Type B pancreatic cell (in vitro differentiated cells): ENCODE measurements around the gene POU2AF1. TPM values are rescaled to one million over a fixed set of nuclear protein-coding genes. Genes with fewer than 3 reads are reported as not detected.
"Not testable (repeated sequence)": the region's sequence is repeated elsewhere in the genome, so short reads cannot be mapped to it uniquely, and the experiment has no call there.

ENCODE experiments used
- DNase-seq: peaks from one replicate; pipeline ENCODE4 v3.0.0; 2021; ENCODE audit warnings: mixed read lengths; ENCODE audit not compliant: unreplicated experiment; ENCODE audit errors: extremely low spot score
- H3K27ac Mint-ChIP-seq: 2 replicates; pipeline ENCODE4 v1.8.0; 2021; ENCODE audit warnings: mild to moderate bottlenecking, mixed read lengths
- H3K27me3 Mint-ChIP-seq: 2 replicates; pipeline ENCODE4 v1.8.0; 2021; ENCODE audit warnings: mixed read lengths
- H3K36me3 Mint-ChIP-seq: 2 replicates; pipeline ENCODE4 v1.8.0; 2021; ENCODE audit warnings: mixed read lengths
- H3K4me1 Mint-ChIP-seq: one replicate; pipeline ENCODE4 v1.8.0; 2021; ENCODE audit warnings: mixed read lengths; ENCODE audit not compliant: unreplicated experiment
- H3K4me3 Mint-ChIP-seq: 2 replicates; pipeline ENCODE4 v1.8.0; 2021; ENCODE audit warnings: mild to moderate bottlenecking, mixed read lengths
- H3K9me3 Mint-ChIP-seq: 2 replicates; pipeline ENCODE4 v1.8.0; 2021; ENCODE audit warnings: mixed read lengths
- total RNA-seq: library from RNA; stranded (reverse); gene quantifications from 2 replicates; pipeline ENCODE4 v1.2.1, GENCODE V29; 2021; ENCODE audit warnings: low replicate concordance
- TF ChIP-seq, protein P1 (sequence below): fragments of 200-600 bp; sonication (generic); conservative IDR thresholded peaks from 2 replicates; pipeline ENCODE4 v1.5.0; 2021; ENCODE audit warnings: antibody characterized with exemption, mild to moderate bottlenecking

The POU2AF1 gene
- total RNA-seq, 1 donor from 2014 or later = 0.24 TPM

GRCh38 chr11:111403051-111403726 lies 24.1 kb upstream of the POU2AF1 start:
- no peak overlapping the region for H3K27ac Mint-ChIP-seq
- no peaks in the 10 kb centered on the region for H3K4me1 Mint-ChIP-seq
- H3K27me3 Mint-ChIP-seq = no peaks in the 10 kb centered on the region
- TF ChIP-seq, protein P1, sequence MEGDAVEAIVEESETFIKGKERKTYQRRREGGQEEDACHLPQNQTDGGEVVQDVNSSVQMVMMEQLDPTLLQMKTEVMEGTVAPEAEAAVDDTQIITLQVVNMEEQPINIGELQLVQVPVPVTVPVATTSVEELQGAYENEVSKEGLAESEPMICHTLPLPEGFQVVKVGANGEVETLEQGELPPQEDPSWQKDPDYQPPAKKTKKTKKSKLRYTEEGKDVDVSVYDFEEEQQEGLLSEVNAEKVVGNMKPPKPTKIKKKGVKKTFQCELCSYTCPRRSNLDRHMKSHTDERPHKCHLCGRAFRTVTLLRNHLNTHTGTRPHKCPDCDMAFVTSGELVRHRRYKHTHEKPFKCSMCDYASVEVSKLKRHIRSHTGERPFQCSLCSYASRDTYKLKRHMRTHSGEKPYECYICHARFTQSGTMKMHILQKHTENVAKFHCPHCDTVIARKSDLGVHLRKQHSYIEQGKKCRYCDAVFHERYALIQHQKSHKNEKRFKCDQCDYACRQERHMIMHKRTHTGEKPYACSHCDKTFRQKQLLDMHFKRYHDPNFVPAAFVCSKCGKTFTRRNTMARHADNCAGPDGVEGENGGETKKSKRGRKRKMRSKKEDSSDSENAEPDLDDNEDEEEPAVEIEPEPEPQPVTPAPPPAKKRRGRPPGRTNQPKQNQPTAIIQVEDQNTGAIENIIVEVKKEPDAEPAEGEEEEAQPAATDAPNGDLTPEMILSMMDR = no peak
- DNase-seq = no peak
- no peaks in the 10 kb centered on the region for H3K9me3 Mint-ChIP-seq
- H3K4me3 Mint-ChIP-seq = no peak overlapping the region
- H3K36me3 Mint-ChIP-seq = no peaks in the 10 kb centered on the region

DNA sequence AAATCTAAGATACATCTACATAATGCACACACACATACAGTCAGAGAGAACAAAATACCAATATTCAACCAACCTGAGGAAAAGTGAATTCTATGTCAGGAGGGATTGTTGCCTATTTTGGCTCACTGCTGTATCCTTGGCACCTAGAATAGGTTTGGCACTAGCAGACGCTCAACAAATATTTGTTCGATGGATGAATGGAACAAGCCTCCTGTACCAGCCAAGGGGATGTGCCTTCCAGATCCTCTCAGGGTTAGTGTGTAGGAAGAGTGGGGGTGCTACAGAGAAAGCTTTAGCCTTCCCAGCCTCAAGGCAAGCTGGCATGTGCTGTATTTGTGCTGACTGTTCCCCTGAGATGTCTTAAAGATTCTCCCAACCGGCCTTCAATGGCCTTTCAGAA lies 23.3 kb upstream of the POU2AF1 start:
- Mint-ChIP-seq H3K4me3 (no peak overlapping the region), H3K9me3 (no peaks in the 10 kb centered on the region), H3K27ac (no peak overlapping the region), H3K36me3 (no peaks in the 10 kb centered on the region), H3K27me3 (no peaks in the 10 kb centered on the region), H3K4me1 (no peaks in the 10 kb centered on the region)
- TF ChIP-seq, protein P1 = no peak
- no peak for DNase-seq

- not testable (repeated sequence) for H3K9me3 Mint-ChIP-seq, DNase-seq, H3K4me3 Mint-ChIP-seq, H3K36me3 Mint-ChIP-seq, H3K4me1 Mint-ChIP-seq, H3K27ac Mint-ChIP-seq, H3K27me3 Mint-ChIP-seq
Observed at GRCh38 chr11:111401957-111402356, 22.9 kb upstream of the POU2AF1 start.

GRCh38 chr11:111400595-111400994 lies 21.5 kb upstream of the POU2AF1 start:
- H3K4me1 Mint-ChIP-seq = no peaks in the 10 kb centered on the region
- no peaks in the 10 kb centered on the region for H3K9me3 Mint-ChIP-seq
- no peak overlapping the region for H3K4me3 Mint-ChIP-seq
- DNase-seq = no peak
- TF ChIP-seq, protein P1 = no peak
- no peaks in the 10 kb centered on the region for H3K27me3 Mint-ChIP-seq
- no peaks in the 10 kb centered on the region for H3K36me3 Mint-ChIP-seq
- H3K27ac Mint-ChIP-seq = no peak overlapping the region

GRCh38 chr11:111399187-111400031 lies 20.3 kb upstream of the POU2AF1 start:
- DNase-seq = no peak
- Mint-ChIP-seq H3K27me3 (no peaks in the 10 kb centered on the region), H3K36me3 (no peaks in the 10 kb centered on the region), H3K27ac (no peak overlapping the region), H3K9me3 (no peaks in the 10 kb centered on the region), H3K4me3 (no peak overlapping the region), H3K4me1 (no peaks in the 10 kb centered on the region)
- TF ChIP-seq, protein P1 = no peak

- H3K9me3 Mint-ChIP-seq = no peaks in the 10 kb centered on the region
Observed at GRCh38 chr11:111397034-111397433, 18.0 kb upstream of the POU2AF1 start.

More at GRCh38 chr11:111397034-111397433, 18.0 kb upstream of the POU2AF1 start:
- Mint-ChIP-seq H3K4me1 (no peaks in the 10 kb centered on the region), H3K4me3 (no peak overlapping the region), H3K27ac (no peak overlapping the region), H3K36me3 (no peaks in the 10 kb centered on the region), H3K27me3 (no peaks in the 10 kb centered on the region)
- DNase-seq = no peak
- TF ChIP-seq, protein P1 = no peak
